Panc1 (cell line): ENCODE data around the gene SEC11A. TPM values are rescaled to one million over a fixed set of nuclear protein-coding genes. Genes with fewer than 3 reads are reported as not detected.

ENCODE experiments used
- ATAC-seq: fragments of 200-7000 bp; cut with Tn5 transposase; 2 replicates; pipeline ENCODE4 v1.9.1; 2020; ENCODE audit warnings: mild to moderate bottlenecking, moderate library complexity
- BruUV-seq: library from RNA; stranded (reverse); fragments of 400-500 nt; replicated peaks from 2 replicates; lab custom pipeline; 2021; lab: Mats Ljungman, UMichigan
- CTCF ChIA-PET: fragments of 300-600 bp; sonication (Branson Sonifier 250); formaldehyde crosslinking; loops from one replicate; lab custom pipeline; 2022; ENCODE audit warnings: antibody characterized with exemption; lab: Charles Lee
- POLR2A ChIA-PET: fragments of 300-600 bp; sonication (Branson Sonifier 250); formaldehyde crosslinking; loops from one replicate; lab custom pipeline; 2022; ENCODE audit warnings: antibody characterized with exemption; lab: Charles Lee
- DNase-seq: peaks from one replicate; pipeline ENCODE4 v3.0.0-alpha.2; 2010; ENCODE audit warnings: low read depth, low spot score
- H3K27ac ChIP-seq: 2 replicates; pipeline ENCODE4 v1.5.1; 2011; ENCODE audit warnings: mild to moderate bottlenecking, low read length, inconsistent platforms
- H3K27me3 ChIP-seq: fragments of 200-500 bp; sonication (Bioruptor generic); 2 replicates; pipeline ENCODE4 v1.6.0; 2014; ENCODE audit warnings: low read length, inconsistent platforms; ENCODE audit not compliant: control insufficient read depth, insufficient read depth
- H3K36me3 ChIP-seq: fragments of 200-500 bp; sonication (Bioruptor generic); 2 replicates; pipeline ENCODE4 v1.5.1; 2014; ENCODE audit warnings: inconsistent platforms, mild to moderate bottlenecking, low read length, moderate library complexity; ENCODE audit not compliant: control insufficient read depth, insufficient read depth
- H3K4me1 ChIP-seq: 2 replicates; pipeline ENCODE4 v1.5.1; 2011; ENCODE audit warnings: inconsistent platforms, mild to moderate bottlenecking, low read length, moderate library complexity; ENCODE audit not compliant: control insufficient read depth, insufficient read depth
- H3K4me3 ChIP-seq, 2 experiments: 2 replicates each; pipeline ENCODE4 v1.5.1; 2011 to 2012; ENCODE audit warnings: low read depth in 2 of 2, low read length in 2 of 2, mild to moderate bottlenecking in 2 of 2, inconsistent platforms in 1 of 2, moderate library complexity in 1 of 2
- H3K9me3 ChIP-seq: fragments of 200-500 bp; sonication (Bioruptor generic); 2 replicates; pipeline ENCODE4 v1.5.1; 2014; ENCODE audit warnings: low read depth, mild to moderate bottlenecking, inconsistent platforms, low read length, moderate library complexity; ENCODE audit not compliant: control insufficient read depth, insufficient read depth
- POLR2AphosphoS5 ChIP-seq: IDR thresholded peaks from 2 replicates; pipeline ENCODE4 v1.6.1; 2012; ENCODE audit warnings: mild to moderate bottlenecking, low read depth, low read length, moderate library complexity
- SIN3A ChIP-seq: IDR thresholded peaks from 2 replicates; pipeline ENCODE4 v1.6.1; 2012; ENCODE audit warnings: low read depth, mild to moderate bottlenecking, low read length, moderate library complexity, borderline replicate concordance; ENCODE audit not compliant: insufficient read depth
- TCF7L2 ChIP-seq: IDR thresholded peaks from 2 replicates; pipeline ENCODE4 v1.6.1; 2011; ENCODE audit warnings: mild to moderate bottlenecking, low read depth, low read length, inconsistent platforms
- in situ Hi-C: cut with HindIII; loops from 2 replicates; pipeline ENCODE4 v1.10.0; 2016; ENCODE audit warnings: low sequenced_read_pairs, low pct_unique_long_range_greater_than_20kb
- intact Hi-C: fragments of 100-400 bp; cut with micrococcal nuclease; formaldehyde crosslinking; loops from one replicate; pipeline ENCODE4 v1.10.0; 2022; ENCODE audit not compliant: unreplicated experiment
- total RNA-seq: library from RNA; stranded (reverse); gene quantifications from one replicate; pipeline ENCODE4 v1.2.1, GENCODE V29; 2021; ENCODE audit not compliant: unreplicated experiment
- TF ChIP-seq, protein P1 (sequence below), 2 experiments: IDR thresholded peaks; 2 replicates each; pipeline ENCODE4 v1.6.1; 2011 to 2012; ENCODE audit warnings: low read depth in 2 of 2, control low read depth in 1 of 2, low read length in 1 of 2, mild to moderate bottlenecking in 1 of 2, moderate library complexity in 1 of 2; ENCODE audit not compliant: insufficient read depth in 1 of 2
- TF ChIP-seq, protein P2 (sequence below): fragments of 450-650 bp; IDR thresholded peaks from 2 replicates; pipeline ENCODE4 v1.5.1; 2017; ENCODE audit warnings: mild to moderate bottlenecking

The SEC11A gene
- total RNA-seq, 1 experiment from 2014 or later: 164 TPM

- ATAC-seq (no peak), DNase-seq (no peak)
- H3K4me3 ChIP-seq: peak overlapping the region; percentile 82 to 92
- H3K27me3 ChIP-seq: no peaks in the 10 kb centered on the region
- intact Hi-C loops (no loop called here), in situ Hi-C loops (no loop called here)
- ChIA-PET POLR2A (no interaction called here), CTCF (no interaction called here)
- H3K9me3 ChIP-seq: no peaks in the 10 kb centered on the region
- BruUV-seq: no TSS peak
- H3K27ac ChIP-seq: peak overlapping the region; percentile 93
- H3K36me3 ChIP-seq: peaks cover 4% of the 10 kb centered on the region
- TF ChIP-seq SIN3A (no peak), TCF7L2 (no peak), POLR2AphosphoS5 (no peak)
- TF ChIP-seq, protein P1, sequence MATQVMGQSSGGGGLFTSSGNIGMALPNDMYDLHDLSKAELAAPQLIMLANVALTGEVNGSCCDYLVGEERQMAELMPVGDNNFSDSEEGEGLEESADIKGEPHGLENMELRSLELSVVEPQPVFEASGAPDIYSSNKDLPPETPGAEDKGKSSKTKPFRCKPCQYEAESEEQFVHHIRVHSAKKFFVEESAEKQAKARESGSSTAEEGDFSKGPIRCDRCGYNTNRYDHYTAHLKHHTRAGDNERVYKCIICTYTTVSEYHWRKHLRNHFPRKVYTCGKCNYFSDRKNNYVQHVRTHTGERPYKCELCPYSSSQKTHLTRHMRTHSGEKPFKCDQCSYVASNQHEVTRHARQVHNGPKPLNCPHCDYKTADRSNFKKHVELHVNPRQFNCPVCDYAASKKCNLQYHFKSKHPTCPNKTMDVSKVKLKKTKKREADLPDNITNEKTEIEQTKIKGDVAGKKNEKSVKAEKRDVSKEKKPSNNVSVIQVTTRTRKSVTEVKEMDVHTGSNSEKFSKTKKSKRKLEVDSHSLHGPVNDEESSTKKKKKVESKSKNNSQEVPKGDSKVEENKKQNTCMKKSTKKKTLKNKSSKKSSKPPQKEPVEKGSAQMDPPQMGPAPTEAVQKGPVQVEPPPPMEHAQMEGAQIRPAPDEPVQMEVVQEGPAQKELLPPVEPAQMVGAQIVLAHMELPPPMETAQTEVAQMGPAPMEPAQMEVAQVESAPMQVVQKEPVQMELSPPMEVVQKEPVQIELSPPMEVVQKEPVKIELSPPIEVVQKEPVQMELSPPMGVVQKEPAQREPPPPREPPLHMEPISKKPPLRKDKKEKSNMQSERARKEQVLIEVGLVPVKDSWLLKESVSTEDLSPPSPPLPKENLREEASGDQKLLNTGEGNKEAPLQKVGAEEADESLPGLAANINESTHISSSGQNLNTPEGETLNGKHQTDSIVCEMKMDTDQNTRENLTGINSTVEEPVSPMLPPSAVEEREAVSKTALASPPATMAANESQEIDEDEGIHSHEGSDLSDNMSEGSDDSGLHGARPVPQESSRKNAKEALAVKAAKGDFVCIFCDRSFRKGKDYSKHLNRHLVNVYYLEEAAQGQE (IDR thresholded peaks at IDR 0.05; ENCODE audit: insufficient read depth in 1 of 2, low read depth in 2 of 2, low read length in 1 of 2): no peak
- TF ChIP-seq, protein P2, sequence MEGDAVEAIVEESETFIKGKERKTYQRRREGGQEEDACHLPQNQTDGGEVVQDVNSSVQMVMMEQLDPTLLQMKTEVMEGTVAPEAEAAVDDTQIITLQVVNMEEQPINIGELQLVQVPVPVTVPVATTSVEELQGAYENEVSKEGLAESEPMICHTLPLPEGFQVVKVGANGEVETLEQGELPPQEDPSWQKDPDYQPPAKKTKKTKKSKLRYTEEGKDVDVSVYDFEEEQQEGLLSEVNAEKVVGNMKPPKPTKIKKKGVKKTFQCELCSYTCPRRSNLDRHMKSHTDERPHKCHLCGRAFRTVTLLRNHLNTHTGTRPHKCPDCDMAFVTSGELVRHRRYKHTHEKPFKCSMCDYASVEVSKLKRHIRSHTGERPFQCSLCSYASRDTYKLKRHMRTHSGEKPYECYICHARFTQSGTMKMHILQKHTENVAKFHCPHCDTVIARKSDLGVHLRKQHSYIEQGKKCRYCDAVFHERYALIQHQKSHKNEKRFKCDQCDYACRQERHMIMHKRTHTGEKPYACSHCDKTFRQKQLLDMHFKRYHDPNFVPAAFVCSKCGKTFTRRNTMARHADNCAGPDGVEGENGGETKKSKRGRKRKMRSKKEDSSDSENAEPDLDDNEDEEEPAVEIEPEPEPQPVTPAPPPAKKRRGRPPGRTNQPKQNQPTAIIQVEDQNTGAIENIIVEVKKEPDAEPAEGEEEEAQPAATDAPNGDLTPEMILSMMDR: no peak
- peaks cover 6% of the 10 kb centered on the region for H3K4me1 ChIP-seq
Observed at GRCh38 chr15:84714372-84714771, 1.6 kb downstream of the SEC11A start.

DNA sequence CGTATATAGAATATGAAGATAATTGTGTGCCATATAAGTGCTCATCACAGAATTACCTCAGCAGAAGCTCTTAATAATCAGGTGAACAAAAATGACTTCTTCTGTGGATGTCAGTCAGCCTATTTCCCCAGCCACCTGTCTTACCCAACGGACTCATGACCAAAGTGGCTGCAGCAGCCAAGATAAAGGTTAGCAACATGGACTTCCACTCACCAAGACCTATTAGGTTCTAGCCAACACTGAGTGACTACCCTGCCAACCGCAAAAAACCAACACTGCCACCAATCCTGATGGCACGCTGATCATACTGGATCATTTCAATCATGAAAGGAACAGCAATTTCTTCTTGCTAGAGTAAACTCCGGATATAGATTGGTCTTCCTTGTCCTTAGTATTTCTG lies 12.1 kb downstream of the SEC11A start:
- in situ Hi-C loops (no loop called here), intact Hi-C loops (no loop called here)
- ATAC-seq (no peak), DNase-seq (no peak)
- no peak for TF ChIP-seq SIN3A
- TF ChIP-seq, protein P2: no peak
- TF ChIP-seq, protein P1 (IDR thresholded peaks at IDR 0.05; ENCODE audit: insufficient read depth in 1 of 2, low read depth in 2 of 2, low read length in 1 of 2): no peak
- no peak for TF ChIP-seq POLR2AphosphoS5
- TF ChIP-seq TCF7L2: no peak
- no TSS peak for BruUV-seq
- Histone ChIP-seq H3K27me3 (no peaks in the 10 kb centered on the region), H3K36me3 (no peaks in the 10 kb centered on the region), H3K4me1 (no peaks in the 10 kb centered on the region), H3K9me3 (no peaks in the 10 kb centered on the region), H3K27ac (no peak overlapping the region), H3K4me3 (no peak overlapping the region)
- POLR2A ChIA-PET: no interaction called here
- CTCF ChIA-PET: no interaction called here
